OCI-M2 (cell line): ENCODE results near the gene AP3S1.
"Not testable (repeated sequence)": the region's sequence is repeated elsewhere in the genome, so short reads cannot be mapped to it uniquely, and the experiment has no call there.

Source experiments
- DNase-seq: peaks from one replicate; lab custom pipeline; 2025; ENCODE audit not compliant: unreplicated experiment; lab: John Stamatoyannopoulos, UW

Gene AP3S1

DNA sequence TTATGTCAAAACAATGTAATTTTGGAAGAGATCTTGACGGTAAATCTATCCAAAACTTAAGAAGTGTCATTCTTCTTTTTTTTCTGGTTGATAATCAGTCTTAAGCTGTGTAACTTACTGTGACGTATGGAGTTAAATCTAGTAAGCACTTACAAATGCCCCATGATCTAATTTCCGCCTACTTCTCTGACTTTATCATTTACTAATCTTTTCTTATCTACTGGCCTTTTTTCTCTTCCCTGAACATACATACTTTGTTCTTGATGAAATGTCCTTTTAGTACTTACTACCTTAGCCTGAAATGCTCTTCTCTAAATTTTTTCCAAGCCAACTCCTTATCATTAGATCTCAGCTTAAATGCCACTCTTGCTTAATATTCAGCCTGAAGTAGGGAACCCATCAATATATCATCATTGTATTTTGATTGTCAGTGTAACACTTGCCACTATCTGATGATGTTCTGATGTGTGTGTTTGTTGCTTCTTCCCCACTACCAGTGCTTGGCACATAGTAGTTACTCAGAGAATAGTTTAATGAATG, 27.6 kb downstream of the AP3S1 start:
- no peak for DNase-seq

DNA sequence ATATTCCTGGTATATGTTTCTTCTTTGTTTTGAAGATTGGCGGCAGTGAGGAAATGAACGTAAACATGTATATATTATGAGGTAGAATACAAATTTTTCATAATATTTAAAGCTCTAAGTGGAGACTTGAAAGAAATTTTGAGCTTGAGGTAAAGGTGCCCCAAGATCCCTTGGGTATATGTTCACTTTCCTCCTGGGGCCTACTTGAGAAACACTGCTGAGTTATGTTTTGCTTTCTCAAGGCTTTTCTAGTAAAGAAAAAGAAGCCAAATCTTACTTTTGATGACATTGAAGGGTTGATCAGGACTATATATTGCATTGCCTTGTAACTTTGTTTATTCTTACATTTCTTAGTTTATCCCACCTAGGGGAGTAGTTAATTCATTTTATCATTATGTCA, 30.7 kb downstream of the AP3S1 start:
- DNase-seq = no peak

DNA sequence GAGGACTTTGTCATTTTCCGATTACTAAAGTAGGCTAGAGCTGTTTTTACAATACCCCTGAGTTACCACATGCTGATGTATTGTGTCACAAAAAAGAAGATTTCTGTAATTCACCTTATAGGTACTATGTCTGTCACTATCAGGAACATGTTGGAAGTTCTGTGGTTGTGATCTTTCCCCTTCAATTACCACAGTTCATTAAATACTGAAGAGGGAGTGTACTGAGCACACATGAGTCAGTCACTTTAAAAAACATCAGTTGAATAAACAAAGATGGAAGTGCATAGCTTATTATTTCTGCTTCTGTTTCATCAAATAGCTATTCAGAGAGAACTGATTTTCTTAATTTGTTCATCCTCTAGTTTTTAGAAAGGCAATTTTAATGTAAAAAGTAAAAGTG, 31.7 kb downstream of the AP3S1 start:
- no peak for DNase-seq

DNA sequence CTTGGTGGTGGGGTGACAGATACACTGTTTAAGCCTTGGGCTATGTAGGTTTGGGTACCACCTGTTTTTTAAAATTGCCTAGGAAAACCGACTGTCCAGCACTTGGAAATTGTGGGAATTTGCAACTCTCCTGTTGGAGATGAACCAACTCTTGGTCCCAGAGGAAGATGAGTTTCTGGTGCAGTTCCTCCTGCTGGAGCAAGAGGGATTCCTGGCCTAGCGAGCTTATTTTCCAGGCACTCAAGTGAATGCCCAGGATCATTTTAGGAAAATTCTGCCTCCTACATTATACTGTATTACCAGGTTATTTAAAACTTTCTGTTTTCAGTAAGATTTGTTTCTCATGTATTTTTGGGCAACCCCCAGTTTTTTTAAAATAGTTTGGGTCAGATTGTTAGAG, 33.7 kb downstream of the AP3S1 start:
- no peak for DNase-seq

DNA sequence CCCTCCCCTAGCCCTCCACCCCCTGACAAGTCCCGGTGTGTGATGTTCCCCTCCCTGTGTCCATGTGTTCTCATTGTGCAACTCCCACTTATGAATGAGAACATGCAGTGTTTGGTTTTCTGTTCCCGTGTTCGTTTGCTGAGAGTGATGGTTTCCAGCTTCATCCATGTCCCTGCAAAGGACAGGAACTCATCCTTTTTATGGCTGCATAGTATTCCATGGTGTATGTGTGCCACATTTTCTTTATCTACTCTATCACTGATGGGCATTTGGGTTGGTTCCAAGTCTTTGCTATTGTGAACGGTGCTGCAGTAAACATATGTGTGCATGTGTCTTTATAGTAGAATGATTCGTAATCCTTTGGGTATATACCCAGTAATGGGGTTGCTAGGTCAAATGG, 35.6 kb downstream of the AP3S1 start:
- not testable (repeated sequence) for DNase-seq

DNA sequence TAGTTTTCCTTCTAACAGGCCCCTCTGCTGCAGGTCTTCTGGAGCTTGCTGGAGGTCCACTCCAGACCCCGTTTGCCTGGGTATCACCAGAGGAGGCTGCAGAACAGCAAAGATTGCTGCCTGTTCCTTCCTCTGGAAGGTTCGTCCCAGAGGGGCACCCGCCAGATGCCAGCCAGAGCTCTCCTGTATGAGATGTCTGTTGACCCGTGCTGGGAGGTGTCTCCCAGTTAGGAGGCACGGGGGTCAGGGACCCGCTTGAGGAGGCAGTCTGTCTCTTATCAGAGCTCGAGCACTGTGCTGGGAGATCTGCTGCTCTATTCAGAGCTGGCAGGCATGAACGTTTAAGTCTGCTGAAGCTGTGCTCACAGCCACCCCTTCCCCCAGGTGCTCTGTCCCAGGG, 40.7 kb downstream of the AP3S1 start:
- not testable (repeated sequence) for DNase-seq

DNA sequence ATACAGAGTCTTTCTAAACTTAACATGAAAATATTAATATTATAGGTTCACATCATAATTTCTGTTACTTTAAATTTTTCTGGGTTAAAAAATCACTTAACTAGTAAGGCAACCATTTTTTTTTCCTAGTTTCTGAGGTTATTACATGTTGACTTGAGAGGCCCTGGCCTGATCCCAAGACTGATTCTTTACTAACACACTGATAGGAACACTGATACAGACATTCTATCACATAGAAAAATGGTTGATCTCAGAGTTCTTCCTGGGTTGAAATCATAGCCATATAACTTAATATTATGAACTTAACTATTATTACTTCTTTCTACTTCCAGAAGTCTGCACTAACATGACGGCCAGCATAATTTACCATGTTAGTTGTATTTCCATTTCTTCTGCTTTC, 43.0 kb downstream of the AP3S1 start:
- DNase-seq = no peak

DNA sequence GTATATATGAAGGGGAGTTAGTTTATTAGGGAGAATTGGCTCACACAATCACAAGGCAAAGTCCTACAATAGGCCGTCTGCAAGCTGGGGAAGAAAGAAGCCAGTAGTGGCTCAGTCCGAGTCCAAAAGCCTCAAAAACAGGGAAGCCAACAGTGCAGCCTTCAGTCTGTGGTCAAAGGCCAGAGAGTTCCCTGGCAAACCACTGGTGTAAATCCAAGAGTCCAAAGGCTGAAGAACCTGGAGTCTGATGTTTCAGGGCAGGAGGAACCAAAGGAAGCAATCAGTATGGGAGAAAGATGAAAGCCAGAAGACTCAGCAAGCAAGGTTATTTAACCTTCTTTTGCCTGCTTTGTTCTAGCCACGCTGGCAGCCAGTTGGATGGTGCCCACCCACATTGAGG, 43.5 kb downstream of the AP3S1 start:
- DNase-seq = not testable (repeated sequence)

DNA sequence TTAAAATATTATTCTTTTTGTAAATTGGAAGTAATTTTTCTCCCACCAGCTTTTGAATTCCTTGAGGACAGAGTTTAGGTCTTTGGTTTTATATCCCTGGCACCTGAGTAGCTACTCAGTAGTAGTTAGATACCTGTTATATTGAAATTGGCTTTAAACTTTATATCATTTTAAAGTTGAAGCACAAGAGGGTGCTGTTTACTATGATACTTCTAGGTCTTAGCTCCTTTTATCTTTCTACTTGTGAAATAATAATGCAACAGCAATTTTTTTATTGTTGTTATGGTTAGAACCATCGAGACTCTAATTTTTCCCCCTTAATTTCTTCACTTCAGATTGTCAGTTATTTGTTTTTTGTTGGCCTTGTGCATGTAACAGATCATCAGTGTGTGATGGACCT, 46.3 kb downstream of the AP3S1 start:
- no peak for DNase-seq

DNA sequence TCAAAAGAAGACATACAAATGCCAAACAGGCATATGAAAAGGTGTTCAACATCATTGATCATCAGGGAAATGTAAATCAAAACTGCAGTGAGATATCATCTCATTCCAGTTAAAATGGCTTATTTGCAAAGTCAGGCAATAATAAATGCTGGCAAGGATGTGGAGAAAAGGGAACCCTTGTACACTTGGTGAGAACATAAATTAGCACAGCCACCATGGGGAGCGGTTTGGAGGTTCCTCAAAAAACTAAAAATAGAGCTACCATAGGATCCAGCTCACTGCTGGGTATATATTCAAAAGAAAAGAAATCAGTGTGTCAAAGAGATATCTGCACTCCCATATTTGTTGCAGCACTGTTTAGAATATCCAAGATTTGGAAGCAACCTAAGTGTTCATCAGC, 50.3 kb downstream of the AP3S1 start:
- DNase-seq = no peak

DNA sequence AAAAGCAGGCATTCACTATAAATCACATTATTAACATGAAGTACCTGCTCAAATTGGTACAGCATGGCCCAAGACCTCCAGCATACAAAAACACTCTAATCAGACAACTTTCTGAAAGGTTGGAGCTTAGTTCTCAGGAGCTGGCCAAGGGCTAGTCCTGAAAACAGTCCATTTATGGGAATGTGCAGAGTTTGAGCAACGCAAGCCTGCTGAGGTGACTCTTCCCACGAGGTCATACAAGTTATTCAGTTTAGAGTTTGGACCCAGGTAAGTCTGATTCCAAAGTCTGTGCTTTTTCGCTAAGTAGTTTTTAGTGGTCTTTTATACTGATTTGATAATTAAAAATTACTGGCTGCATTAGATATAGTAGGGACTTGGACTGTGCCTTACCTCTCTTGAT, 52.6 kb downstream of the AP3S1 start:
- DNase-seq = no peak

DNA sequence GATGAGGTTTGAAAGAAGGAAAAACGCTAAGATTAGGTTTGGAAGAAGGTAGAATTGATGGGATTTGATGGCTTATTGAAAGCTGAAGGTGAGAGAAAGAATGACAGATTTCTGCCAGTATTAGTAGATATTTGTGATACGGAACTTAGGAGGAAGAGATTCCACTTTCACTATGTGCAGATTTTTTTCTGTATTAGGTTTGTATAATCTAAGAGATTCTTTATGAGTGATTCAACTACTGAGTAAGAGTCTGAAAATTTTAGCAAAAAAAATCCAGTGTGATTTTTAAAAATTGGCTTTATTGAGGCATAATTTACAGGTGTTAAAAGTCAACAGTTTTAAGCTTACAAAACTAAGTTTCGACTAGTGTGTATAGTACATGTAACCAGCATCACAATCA, 54.1 kb downstream of the AP3S1 start:
- no peak for DNase-seq

DNA sequence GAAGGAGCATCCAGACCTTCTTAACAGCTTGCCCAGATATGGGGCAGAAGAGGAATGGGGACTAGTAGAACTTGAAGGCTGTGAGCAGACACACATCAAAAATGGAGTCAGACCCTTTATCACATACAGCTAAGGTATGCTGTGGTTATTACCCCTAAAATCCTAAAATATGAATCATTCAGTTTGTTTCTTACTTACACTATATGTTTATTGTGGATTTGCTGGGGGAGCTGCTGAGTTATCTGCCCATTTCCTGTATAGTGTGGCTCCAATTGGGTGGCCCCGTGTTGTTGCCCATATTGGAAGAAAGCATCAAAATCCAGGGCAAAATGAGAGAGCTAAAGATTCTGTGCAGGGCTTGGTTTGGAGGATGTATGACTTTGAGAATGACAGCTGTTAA, 56.9 kb downstream of the AP3S1 start:
- DNase-seq = no peak

DNA sequence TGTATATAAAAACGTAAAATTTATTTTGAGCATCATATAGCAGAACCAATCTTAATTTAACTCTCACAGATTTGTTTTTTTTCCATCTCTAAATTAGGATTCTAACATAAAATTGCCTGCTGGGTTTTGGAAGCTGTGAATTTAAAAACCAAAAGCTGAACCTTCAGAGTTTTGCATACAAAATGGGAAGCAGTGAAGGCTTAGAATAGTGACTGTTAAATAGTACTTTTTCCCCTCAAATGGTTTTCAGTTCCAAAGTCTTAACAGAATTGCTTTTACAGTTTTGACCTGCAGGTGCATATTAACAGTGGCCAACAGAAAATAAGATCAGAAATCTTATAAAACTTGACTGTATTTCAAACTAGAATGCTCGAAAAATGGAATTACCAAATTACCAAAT, 65.4 kb downstream of the AP3S1 start:
- DNase-seq = no peak

DNA sequence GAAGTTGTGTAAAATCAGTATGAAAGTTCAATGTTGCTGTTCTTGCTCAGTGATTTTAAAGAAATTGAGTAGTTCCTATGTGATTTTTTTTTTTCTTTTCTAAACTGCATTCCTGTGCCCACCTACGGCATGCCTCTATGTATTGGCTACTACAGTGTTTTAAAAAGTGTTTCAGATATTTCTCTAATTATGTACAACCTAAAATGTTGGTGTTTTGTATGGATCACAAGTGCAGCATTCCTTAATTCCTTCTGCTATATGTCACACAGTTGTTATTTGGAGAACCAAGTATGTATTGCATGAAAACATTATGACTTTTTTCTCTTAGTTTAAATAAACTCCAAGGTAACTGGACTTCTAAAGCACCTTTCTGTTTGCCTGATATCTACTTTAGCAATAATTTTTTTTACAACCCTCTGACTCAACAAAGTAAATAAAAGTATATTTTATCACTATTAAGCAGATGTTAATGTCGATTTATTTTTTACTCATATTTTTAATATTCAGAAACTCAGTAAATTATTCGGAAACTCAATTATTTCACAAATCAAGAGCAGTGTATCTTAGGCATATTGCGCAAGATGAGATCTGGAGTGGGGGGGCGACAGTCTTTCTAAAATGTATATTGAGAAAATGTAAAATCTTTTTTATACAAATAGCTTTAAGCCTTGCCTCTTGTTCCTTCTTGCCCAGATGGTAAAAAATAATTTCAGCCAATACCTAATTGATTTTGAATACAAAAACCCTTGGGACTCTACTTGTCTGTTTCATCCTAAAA, 72.1 kb downstream of the AP3S1 start:
- not testable (repeated sequence) for DNase-seq

DNA sequence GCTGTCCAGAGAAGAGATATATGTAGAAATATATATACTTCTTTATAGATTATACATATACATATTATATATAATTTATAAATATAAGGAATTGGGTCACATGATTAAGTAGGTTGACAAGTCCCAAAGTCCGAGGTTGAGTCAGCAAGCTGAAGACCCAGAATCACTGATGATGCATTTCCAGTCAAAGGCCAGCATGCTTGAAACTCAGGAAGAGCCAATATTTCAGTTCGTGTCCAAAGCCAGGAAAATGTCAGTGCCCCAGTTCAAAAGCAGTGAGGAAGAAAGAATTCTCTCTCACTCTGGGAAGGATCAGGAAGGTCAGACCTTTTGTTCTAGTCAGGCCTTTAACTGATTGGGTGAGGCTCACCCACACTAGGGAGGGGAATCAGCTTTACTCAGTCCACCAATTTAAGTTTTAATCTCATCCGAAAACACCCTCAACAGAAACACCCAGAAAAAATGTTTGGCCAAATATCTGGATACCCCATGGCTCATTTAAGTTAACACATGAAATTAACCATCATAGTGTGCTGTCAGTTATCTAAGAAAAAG, 78.5 kb downstream of the AP3S1 start:
- no peak for DNase-seq

DNA sequence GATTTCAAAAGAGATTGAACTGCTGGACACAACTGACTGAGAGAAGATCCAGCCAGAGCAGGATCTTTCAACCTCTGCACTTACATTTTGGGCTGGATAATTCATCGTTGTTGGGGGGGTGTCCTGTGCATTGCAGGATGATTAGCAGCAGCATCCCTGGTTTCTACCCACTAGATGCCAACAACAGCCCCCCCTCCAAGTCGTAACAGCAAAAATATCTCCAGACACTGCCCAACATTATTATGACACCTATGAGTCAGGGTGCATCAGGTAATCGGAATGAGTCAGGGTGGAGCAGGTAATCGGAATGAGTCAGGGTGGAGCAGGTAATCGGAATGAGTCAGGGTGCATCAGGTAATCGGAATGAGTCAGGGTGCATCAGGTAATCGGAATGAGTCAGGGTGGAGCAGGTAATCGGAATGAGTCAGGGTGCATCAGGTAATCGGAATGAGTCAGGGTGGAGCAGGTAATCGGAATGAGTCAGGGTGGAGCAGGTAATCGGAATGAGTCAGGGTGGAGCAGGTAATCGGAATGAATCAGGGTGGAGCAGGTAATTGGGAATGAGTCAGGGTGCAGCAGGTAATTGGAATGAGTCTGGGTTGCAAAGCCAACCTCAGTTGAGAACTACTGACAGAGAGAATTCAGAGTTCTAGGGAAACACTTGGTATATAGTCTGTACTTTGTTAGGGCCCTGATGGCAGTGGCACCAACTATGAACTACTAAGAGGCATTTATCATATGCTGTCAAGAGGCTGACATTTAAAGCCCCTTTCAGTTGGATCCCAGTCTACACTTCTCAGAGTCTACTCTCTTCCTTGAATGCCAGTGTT, 87.1 kb downstream of the AP3S1 start:
- not testable (repeated sequence) for DNase-seq

DNA sequence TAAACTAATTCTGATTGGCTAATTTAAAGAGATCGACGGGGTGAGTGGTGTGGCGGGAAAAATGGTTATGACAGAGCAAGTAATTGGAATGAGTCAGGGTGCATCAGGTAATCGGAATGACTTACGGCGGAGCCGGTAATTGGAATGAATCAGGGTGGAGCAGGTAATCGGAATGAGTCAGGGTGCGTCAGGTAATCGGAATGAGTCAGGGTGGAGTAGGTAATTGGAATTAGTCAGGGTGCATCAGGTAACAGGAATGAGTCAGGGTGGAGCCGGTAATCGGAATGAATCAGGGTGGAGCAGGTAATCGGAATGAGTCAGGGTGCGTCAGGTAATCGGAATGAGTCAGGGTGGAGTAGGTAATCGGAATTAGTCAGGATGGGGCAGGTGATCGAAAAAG, 88.4 kb downstream of the AP3S1 start:
- not testable (repeated sequence) for DNase-seq

DNA sequence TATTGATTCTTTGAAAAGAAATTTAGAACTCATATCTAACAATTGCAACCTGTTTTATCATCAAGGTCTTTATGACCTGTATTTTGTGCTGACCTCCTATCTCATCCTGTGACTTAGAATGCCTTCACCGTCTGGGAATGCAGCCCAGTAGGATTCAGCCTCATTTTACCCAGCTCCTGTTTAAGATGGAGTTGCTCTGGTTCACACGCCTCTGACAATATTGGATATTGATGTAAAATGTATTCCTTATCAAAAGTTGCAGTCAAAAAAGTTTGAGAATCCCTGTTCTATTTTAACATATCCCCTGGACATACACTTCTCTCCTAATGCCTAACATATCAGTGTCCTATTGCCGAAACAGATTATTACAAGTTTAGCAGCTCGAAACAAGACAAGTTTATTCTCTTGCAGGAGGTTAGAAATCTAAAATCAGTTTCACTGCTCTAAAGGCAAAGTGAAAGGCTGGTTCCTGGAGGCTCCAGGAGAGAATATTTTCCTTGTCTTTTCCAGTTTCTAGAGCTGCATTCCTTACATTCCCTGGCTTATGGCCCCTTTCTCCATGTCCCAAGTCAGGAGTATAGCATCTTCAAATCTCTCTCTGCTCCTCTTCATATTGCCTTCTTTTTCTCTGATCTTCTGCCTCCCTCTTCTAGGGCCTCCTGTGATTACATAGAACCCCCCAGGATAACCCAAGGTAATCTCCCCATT, 89.0 kb downstream of the AP3S1 start:
- no peak for DNase-seq

DNA sequence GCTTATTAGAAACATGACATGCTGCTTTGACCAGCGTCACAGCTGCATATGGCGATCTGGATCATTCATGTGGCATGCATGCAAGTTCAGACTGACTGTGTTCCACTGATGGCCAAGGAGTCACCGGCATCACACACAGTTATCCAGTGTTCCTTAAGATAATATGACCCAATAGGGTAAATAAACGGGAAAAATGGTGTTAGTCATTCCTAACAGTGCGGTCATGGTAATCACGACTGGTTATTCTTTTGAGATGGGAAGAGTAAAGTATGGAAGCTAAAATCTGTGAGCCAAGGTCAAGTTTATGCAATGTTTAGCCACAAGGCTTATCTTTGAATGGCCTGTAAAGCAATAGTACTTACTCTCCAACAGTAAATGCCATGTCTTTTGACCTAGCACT, 91.3 kb downstream of the AP3S1 start:
- no peak for DNase-seq

DNA sequence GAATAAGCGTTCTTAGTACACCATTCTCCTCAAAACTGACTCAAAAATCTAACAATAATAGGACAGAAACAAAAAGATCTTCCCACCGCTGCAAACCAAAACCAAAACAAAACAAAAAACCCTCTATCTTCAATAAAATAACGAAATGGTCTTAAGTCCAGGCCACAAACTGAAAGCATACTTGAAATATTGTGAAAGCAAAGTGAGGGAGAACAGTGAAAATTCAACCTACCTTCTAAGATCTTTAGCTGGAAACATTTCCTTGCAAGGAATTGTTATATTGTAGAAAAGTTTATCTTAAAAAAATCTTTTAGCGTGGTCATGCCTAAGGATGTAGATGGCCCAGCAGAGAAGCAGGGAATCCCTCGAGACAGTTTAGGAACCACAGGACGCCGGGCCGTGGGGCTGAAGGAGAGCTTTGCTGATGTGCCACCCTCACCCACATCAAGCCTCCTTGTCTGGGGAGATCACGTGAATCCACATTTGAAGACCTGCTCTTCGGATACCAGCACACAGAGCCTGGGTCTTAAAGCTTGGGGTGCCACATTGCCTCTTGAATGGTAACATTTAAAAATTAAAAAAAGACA, 92.7 kb downstream of the AP3S1 start:
- DNase-seq = no peak
